Natural killer cell treated with Interleukin-12 subunit alpha and Interleukin-12 subunit beta and Interleukin-15 and Interleukin-18, amount 100 ng/mL, for 72 hours (primary cell): Measurements from ENCODE around the gene SPRR1B. TPM values are rescaled to one million over a fixed set of nuclear protein-coding genes. Genes with fewer than 3 reads are reported as not detected.
"Not testable (repeated sequence)": the region's sequence is repeated elsewhere in the genome, so short reads cannot be mapped to it uniquely, and the experiment has no call there.

Experiments
- ATAC-seq, 2 donors: fragments of 150-1000 bp; cut with Tn5 transposase in 1 of 2; sonication (Bioruptor Pico), chemical (Tn5 transposase) in 1 of 2; 2 replicates each; pipeline ENCODE4 v1.10.0; 2021
- DNase-seq: peaks from one replicate; pipeline ENCODE4 v3.0.0; 2022; ENCODE audit warnings: low spot score
- H3K27ac Mint-ChIP-seq, 2 donors: 1 replicate in 1 of 2; 2 replicates in 1 of 2; pipeline ENCODE4 v1.8.0; 2022; ENCODE audit warnings: mixed read lengths in 2 of 2, mild to moderate bottlenecking in 1 of 2, moderate library complexity in 1 of 2
- H3K27me3 Mint-ChIP-seq, 2 donors: 1 replicate in 1 of 2; 2 replicates in 1 of 2; pipeline ENCODE4 v1.8.0; 2022; ENCODE audit warnings: mixed read lengths in 2 of 2
- H3K36me3 Mint-ChIP-seq: one replicate; pipeline ENCODE4 v1.8.0; 2022; ENCODE audit warnings: mixed read lengths
- H3K4me1 Mint-ChIP-seq, 2 donors: 1 replicate in 1 of 2; 2 replicates in 1 of 2; pipeline ENCODE4 v1.8.0; 2022; ENCODE audit warnings: low read depth in 2 of 2, mixed read lengths in 2 of 2, mild to moderate bottlenecking in 1 of 2
- H3K4me3 Mint-ChIP-seq: one replicate; pipeline ENCODE4 v1.8.0; 2022; ENCODE audit warnings: mixed read lengths
- H3K9me3 Mint-ChIP-seq: 2 replicates; pipeline ENCODE4 v1.8.0; 2022; ENCODE audit warnings: mixed read lengths
- total RNA-seq, 2 donors: library from RNA; stranded (reverse); gene quantifications; one replicate each; pipeline ENCODE4 v1.2.3, GENCODE V29; 2022

The SPRR1B gene, protein sequence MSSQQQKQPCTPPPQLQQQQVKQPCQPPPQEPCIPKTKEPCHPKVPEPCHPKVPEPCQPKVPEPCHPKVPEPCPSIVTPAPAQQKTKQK
- total RNA-seq: not detected

DNA sequence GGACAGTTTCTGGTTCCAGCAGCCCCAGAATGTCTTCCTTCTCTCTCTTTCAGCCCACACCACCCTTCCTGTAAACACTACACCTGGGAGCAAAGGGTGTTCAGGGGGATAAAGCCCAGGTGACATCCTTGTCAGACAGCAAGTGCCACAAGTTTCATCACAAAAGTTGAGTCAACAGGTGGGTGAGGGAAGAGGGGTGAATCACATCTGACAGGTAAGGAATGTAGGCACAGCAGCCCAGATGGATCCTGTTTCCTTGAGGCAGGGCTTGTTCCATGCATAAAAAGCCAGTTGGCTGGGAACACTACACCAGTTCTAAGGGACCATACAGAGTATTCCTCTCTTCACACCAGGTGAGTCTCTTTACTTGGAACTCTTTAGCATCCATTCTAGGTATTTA, at the start of gene SPRR1B:
TSS of gene SPRR1B (plus strand) at position 309 of the 400 bp plus-strand sequence. CDS start 1,143 bp downstream, outside the sequence.
- no peak for ATAC-seq
- H3K27me3 Mint-ChIP-seq: peaks cover 17 to 32% of the 10 kb centered on the region in 2 donors
- DNase-seq: no peak
- no peak within 1 kb of the TSS for H3K27ac Mint-ChIP-seq
- H3K4me3 Mint-ChIP-seq: no peak within 1 kb of the TSS
- H3K36me3 Mint-ChIP-seq: no peaks in the 10 kb centered on the region
- H3K9me3 Mint-ChIP-seq: no peaks in the 10 kb centered on the region
- H3K4me1 Mint-ChIP-seq: no peaks in the 10 kb centered on the region

DNA sequence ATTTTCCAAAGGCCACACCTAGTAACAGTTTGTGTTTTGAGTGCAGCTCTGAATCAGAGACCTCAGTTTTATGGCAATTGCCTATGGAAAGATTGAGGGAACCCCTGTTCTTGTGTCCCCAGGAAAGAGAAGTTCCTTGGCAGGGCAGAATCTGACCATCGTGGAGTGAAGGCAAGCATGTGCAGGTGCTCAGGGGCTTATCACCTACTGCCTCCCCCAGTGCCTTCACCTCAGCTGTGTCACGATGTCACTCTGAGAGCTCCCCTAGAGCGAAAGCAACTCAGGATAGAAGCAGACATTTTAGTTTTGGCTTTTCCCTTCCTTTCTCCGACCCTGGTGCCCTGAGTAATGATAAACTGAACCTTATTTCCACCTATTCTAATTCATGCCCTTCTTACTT, 48.9 kb upstream of the SPRR1B start:
- H3K9me3 Mint-ChIP-seq: peaks cover 4% of the 10 kb centered on the region
- H3K4me3 Mint-ChIP-seq: no peak overlapping the region
- ATAC-seq (no peak), DNase-seq (no peak)
- H3K36me3 Mint-ChIP-seq: no peaks in the 10 kb centered on the region
- peaks cover 25 to 52% of the 10 kb centered on the region in 2 donors for H3K27me3 Mint-ChIP-seq
- no peaks in the 10 kb centered on the region for H3K4me1 Mint-ChIP-seq
- no peak overlapping the region for H3K27ac Mint-ChIP-seq

DNA sequence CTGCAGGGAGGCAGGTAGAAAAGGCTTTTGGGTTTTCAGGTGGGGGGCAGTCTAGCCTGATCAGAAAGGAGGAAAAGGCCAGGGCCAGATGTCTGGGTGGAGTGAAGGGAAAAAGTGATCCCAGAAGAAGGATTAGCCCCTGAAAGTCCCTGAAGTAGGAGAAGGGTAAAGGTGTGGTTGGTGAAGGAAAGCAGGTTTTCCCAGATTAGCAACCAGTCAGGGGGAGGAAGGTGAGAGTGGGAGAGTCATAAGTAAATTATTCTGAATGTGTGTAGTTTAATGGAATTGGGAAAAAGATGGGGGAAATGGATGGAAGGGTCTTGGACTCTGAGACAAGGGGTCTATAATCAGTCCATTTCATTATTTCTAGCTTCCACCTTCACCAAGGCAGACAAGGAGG, 47.8 kb upstream of the SPRR1B start:
- Mint-ChIP-seq H3K4me3 (no peak overlapping the region), H3K27me3 (peaks cover 31 to 46% of the 10 kb centered on the region in 2 donors), H3K9me3 (peaks cover 4% of the 10 kb centered on the region), H3K36me3 (no peaks in the 10 kb centered on the region), H3K27ac (no peak overlapping the region), H3K4me1 (no peaks in the 10 kb centered on the region)
- ATAC-seq (no peak), DNase-seq (no peak)

DNA sequence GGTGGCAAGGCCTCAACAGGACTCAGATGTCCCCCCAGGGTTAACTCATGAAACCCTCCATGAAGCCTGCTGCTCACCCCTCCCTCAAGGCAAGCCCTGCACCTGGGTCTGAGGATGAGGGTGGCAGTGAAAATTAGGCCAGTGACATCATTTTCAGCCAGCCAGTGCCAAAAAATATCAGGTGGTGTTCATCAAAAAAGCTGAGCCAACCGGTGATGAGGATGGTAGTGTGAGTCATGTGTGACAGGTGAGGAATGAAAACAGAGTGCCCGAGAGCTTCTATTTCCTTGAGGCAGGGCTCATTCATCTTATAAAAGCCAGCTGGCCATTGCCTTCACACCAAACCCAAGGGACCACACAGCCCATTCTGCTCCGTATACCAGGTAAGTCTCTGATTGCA, 47.3 kb upstream of the SPRR1B start, which contains the start of gene SPRR1A:
TSS of gene SPRR1A (plus strand) at position 339 of the 400 bp plus-strand sequence. CDS start 1,150 bp downstream, outside the sequence.
- ATAC-seq: no peak
- Mint-ChIP-seq H3K4me1 (no peaks in the 10 kb centered on the region), H3K4me3 (no peak within 1 kb of the TSS), H3K9me3 (peaks cover 4% of the 10 kb centered on the region), H3K27me3 (peaks cover 36 to 46% of the 10 kb centered on the region in 2 donors), H3K36me3 (no peaks in the 10 kb centered on the region), H3K27ac (no peak within 1 kb of the TSS)
- DNase-seq: no peak

DNA sequence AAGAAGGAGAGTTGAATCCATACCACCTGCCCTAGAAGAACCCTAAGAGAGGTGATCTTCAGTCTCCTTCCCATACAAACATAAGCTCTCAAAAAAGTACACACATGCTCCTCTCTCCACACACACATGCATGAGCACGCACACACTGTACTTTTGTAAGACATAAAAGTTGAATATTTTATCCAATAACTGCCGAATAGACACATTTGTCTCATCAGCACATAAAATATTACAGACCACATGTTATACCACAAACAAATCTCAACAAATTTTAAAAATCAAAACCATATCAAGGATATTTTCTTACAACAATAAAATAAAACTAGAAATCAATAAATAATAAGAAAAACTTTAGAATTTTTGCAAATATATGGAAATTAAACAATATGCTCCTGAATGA, 44.4 kb upstream of the SPRR1B start:
- Mint-ChIP-seq H3K27me3 (peaks cover 32 to 39% of the 10 kb centered on the region in 2 donors), H3K27ac (no peak overlapping the region), H3K4me3 (no peak overlapping the region), H3K9me3 (peaks cover 4% of the 10 kb centered on the region), H3K36me3 (no peaks in the 10 kb centered on the region), H3K4me1 (no peaks in the 10 kb centered on the region)
- no peak for ATAC-seq
- no peak for DNase-seq

DNA sequence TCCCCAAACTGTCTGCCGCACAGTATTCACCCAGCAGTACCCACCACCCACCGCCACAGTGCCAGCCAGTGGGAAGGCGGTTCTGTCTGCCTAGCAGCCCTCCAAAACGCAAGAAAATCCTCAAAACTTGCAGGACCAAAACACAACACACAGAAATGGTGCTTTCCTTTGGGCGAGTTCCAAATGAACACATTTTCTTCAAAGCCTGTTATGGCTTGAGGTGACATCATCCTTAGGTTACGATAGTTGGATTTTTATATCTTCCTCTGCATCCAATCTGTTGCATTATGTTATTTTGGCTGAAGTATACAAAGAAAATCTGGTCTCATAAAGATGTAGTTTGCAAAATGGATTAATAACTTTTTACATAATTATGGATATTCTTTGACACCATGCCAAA, 37.8 kb upstream of the SPRR1B start:
- no peaks in the 10 kb centered on the region for H3K4me1 Mint-ChIP-seq
- no peaks in the 10 kb centered on the region for H3K36me3 Mint-ChIP-seq
- no peak overlapping the region for H3K4me3 Mint-ChIP-seq
- DNase-seq (no peak), ATAC-seq (no peak)
- H3K9me3 Mint-ChIP-seq: no peaks in the 10 kb centered on the region
- no peak overlapping the region for H3K27ac Mint-ChIP-seq
- peaks cover 24 to 36% of the 10 kb centered on the region in 2 donors for H3K27me3 Mint-ChIP-seq

DNA sequence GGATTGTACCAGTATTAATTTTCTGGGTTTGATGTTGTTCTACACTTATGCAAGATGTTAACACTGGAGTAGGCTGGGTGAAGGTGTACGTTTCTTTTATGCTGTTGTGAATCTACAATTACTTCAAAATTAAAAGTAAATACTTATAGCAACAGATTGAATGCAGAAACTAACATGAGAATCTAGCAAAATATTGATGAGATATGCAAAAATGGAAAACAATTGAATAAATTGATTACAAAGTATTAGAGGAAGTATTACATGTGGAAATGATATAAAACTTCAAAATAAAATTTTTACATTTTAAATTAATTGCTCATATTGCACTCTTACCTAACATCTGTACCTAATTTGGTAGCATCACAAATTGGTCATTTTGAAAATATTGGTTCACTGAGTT, 35.2 kb upstream of the SPRR1B start:
- no peak for ATAC-seq
- Mint-ChIP-seq H3K9me3 (no peaks in the 10 kb centered on the region), H3K27me3 (peaks cover 19 to 48% of the 10 kb centered on the region in 2 donors), H3K4me3 (no peak overlapping the region), H3K36me3 (no peaks in the 10 kb centered on the region), H3K27ac (no peak overlapping the region), H3K4me1 (no peaks in the 10 kb centered on the region)
- DNase-seq: no peak

DNA sequence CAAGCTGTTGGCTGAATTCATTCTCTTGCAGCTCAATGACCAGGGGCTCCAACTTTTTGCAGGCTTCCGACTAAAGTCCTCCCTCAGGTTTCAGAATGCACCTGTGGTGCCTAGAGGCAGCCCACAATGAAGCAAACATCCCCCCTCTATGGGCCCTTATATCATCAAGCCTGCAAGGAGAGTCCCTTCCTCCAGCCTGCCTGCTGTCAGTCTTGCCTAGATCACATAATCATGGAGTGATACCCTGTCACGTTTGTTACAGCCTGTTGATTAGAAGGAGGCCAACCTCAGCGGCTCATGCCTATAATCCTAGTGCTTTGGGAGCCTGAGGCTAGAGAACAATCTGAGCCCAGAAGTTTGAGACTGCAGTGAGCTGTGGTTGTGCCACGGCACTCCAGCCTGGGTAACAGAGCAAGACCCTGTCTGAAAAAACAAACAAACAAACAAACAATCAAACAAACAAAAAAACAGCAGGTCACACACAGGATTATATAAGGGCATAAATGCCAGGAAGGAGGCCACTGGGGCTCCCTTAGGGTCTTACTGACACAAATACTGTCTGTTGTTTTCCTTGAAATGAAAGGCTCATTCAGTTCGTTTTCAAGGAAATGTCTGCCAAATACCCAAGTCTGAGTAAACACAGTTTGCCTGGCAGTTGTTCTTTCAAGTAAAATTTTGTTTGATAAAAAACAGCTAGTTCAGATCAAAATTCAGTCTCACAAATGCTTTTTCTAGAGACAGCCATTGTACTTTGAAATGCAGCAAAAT, 34.2 kb upstream of the SPRR1B start:
- H3K27ac Mint-ChIP-seq: no peak overlapping the region
- ATAC-seq (no peak), DNase-seq (no peak)
- no peak overlapping the region for H3K4me3 Mint-ChIP-seq
- no peaks in the 10 kb centered on the region for H3K36me3 Mint-ChIP-seq
- peaks cover 15 to 44% of the 10 kb centered on the region in 2 donors for H3K27me3 Mint-ChIP-seq
- H3K9me3 Mint-ChIP-seq: no peaks in the 10 kb centered on the region
- H3K4me1 Mint-ChIP-seq: no peaks in the 10 kb centered on the region

DNA sequence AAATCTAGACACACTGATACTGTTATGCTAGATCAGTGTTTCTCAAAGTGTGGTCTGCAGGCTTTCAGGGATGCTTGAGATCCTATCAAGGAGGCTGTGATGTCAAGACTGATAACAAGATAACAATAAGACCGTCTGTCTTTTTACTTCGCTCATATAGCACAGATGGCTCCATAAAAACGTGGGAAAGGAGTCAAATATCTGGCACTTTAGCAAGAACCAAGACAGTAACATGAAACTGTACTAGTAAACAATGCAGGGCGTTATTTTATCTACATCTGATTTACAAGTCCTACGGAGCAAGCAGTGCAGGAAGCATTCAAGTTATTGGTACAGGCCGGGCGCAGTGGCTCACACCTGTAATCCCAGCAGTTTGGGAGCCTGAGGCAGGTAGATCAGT, 33.1 kb upstream of the SPRR1B start:
- no peak for DNase-seq
- no peaks in the 10 kb centered on the region for H3K4me1 Mint-ChIP-seq
- no peak overlapping the region for H3K27ac Mint-ChIP-seq
- peaks cover 15 to 49% of the 10 kb centered on the region in 2 donors for H3K27me3 Mint-ChIP-seq
- no peak overlapping the region for H3K4me3 Mint-ChIP-seq
- H3K9me3 Mint-ChIP-seq: no peaks in the 10 kb centered on the region
- no peak for ATAC-seq
- H3K36me3 Mint-ChIP-seq: no peaks in the 10 kb centered on the region

DNA sequence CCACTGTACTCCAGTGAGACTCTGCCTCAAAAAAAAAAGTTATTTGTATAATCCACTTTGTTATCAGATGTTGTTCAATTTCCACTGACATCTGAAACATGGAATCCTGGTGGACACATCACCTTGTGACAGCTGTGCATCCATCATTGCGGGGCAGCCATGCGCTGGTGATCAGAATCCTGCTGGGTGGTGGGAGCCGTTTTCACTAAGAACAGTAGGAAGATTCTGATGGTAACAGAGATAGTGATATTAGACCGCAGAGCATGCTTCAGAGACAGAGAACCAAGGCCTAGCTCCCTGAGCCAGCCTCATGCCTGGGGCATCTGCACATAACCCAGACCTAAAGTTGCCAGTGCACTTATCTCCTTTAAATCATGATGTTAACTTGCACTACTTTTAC, 32.5 kb upstream of the SPRR1B start:
- Mint-ChIP-seq H3K36me3 (no peaks in the 10 kb centered on the region), H3K27ac (no peak overlapping the region), H3K4me3 (no peak overlapping the region), H3K27me3 (peaks cover 16 to 49% of the 10 kb centered on the region in 2 donors), H3K4me1 (no peaks in the 10 kb centered on the region), H3K9me3 (no peaks in the 10 kb centered on the region)
- ATAC-seq (no peak), DNase-seq (no peak)

DNA sequence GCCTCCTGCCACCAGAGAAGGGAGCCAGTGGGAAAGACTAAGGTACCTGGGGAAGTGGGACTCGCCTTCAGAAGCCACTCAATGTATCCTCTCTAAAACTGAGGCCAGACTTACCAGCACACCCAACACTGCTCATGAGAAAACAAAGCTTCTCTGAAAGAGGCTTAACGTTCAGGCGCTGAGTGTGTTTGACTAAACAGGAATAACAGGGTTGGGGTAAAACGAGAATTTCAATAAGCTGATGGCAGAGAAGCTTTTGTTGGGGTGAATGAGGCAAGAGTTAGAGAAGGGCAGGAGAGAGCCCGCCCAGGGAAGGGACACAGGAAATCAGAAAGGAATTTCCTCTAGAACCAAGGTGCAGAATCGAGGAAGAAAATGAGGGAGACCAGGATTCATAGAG, 31.2 kb upstream of the SPRR1B start:
- no peak overlapping the region for H3K4me3 Mint-ChIP-seq
- peaks cover 24 to 36% of the 10 kb centered on the region in 2 donors for H3K27me3 Mint-ChIP-seq
- H3K9me3 Mint-ChIP-seq: no peaks in the 10 kb centered on the region
- no peaks in the 10 kb centered on the region for H3K36me3 Mint-ChIP-seq
- H3K27ac Mint-ChIP-seq: no peak overlapping the region
- ATAC-seq: no peak
- H3K4me1 Mint-ChIP-seq: no peaks in the 10 kb centered on the region
- DNase-seq: no peak

DNA sequence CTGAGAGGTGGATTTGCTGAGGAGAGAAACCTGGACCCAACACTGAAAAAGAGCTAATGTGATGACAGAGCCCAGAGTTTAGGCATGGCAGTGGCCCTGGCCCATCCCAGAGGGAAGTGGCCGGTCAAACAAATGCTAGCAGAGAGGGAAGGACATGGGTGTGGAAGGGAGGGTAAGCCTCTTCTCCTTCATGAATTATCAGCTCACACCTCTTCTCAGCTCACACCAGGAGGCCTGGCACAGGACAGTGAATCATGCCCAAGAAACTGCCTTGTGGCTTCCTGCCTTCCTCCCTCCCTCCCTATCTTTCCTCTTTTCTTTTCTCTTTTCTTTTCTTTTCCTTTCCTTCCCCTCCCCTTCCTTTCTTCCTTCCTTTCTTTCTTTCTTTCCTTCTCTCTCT, 30.7 kb upstream of the SPRR1B start:
- DNase-seq: no peak
- H3K9me3 Mint-ChIP-seq: no peaks in the 10 kb centered on the region
- no peaks in the 10 kb centered on the region for H3K36me3 Mint-ChIP-seq
- peaks cover 24 to 32% of the 10 kb centered on the region in 2 donors for H3K27me3 Mint-ChIP-seq
- H3K4me3 Mint-ChIP-seq: no peak overlapping the region
- no peak for ATAC-seq
- no peak overlapping the region for H3K27ac Mint-ChIP-seq
- H3K4me1 Mint-ChIP-seq: no peaks in the 10 kb centered on the region

DNA sequence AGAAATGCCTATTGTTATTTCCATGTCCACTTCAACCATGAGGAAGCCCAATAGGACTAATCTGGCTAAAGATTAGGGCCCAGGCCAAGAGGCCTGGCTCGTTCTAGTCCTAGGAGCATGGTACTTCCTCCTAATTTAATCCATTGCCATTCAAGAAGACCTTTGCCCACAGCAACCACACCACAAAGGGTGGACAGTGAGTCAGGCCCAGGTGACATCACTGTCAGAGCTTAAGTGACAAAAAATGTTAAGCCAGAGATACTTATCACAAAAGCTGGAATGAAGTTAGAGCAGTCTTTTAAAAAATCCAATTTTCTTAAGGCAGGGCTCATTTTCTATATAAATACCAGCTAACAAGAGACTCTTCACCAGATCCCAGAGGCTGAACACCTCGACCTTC, 29.6 kb upstream of the SPRR1B start, which contains the start of gene SPRR3:
TSS of gene SPRR3 (plus strand) at position 368 of the 400 bp plus-strand sequence. CDS start 1,272 bp downstream, outside the sequence.
- no peak for ATAC-seq
- Mint-ChIP-seq H3K4me3 (no peak within 1 kb of the TSS), H3K9me3 (no peaks in the 10 kb centered on the region), H3K4me1 (no peaks in the 10 kb centered on the region), H3K36me3 (no peaks in the 10 kb centered on the region), H3K27ac (no peak within 1 kb of the TSS), H3K27me3 (peaks cover 20 to 26% of the 10 kb centered on the region in 2 donors)
- DNase-seq: no peak

DNA sequence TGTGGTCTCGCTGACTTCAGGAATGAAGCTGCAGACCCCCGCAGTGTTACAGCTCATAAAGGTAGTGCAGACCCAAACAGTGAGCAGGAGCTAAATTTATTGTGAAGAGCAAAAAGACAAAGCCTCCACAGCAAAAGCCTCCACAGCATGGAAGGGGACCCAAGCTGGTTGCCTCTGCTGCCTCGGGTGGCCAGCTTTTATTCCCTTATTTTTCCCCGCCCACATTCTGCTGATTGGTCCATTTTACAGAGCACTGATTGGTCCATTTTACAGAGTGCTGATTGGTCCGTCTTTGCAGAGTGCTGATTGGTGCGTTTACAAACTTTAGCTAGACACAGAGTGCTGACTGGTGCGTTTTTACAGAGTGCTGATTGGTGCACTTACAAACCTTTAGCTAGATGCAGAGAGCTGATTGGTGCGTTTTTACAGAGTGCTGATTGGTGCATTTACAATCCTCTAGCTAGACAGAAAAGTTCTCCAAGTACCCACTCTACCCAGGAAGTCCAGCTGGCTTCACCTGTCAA, 19.7 kb upstream of the SPRR1B start:
- not testable (repeated sequence) for H3K4me3 Mint-ChIP-seq, H3K9me3 Mint-ChIP-seq, ATAC-seq, H3K27ac Mint-ChIP-seq, H3K36me3 Mint-ChIP-seq, DNase-seq, H3K4me1 Mint-ChIP-seq
- H3K27me3 Mint-ChIP-seq: peaks cover 11 to 33% of the 10 kb centered on the region in 2 donors
